RWPE2 (cell line): ENCODE measurements around the gene FRS3.

Experiments used
- ATAC-seq: fragments of 200-7000 bp; cut with Tn5 transposase; 3 replicates; pipeline ENCODE4 v1.9.1; 2021; ENCODE audit warnings: low read depth
- DNase-seq: peaks from one replicate; pipeline ENCODE4 v3.0.0-alpha.2; 2020; ENCODE audit warnings: low spot score
- H3K27ac ChIP-seq: fragments of 450-650 bp; 2 replicates; pipeline ENCODE4 v1.5.1; 2017; ENCODE audit warnings: mild to moderate bottlenecking; ENCODE audit not compliant: poor library complexity, severe bottlenecking
- H3K27me3 ChIP-seq: fragments of 250-450 bp; sonication (Bioruptor Pico); 2 replicates; pipeline ENCODE4 v1.5.1; 2021; ENCODE audit warnings: mild to moderate bottlenecking, moderate library complexity; ENCODE audit not compliant: insufficient read depth, poor library complexity, severe bottlenecking
- H3K36me3 ChIP-seq: fragments of 250-450 bp; sonication (Bioruptor Pico); 2 replicates; pipeline ENCODE4 v1.5.1; 2020; ENCODE audit warnings: low read depth, mild to moderate bottlenecking, moderate library complexity
- H3K4me1 ChIP-seq: fragments of 250-450 bp; sonication (Bioruptor Pico); 2 replicates; pipeline ENCODE4 v1.5.1; 2021; ENCODE audit warnings: mild to moderate bottlenecking, moderate library complexity; ENCODE audit not compliant: insufficient read depth, poor library complexity, severe bottlenecking
- H3K4me3 ChIP-seq: fragments of 250-450 bp; sonication (Bioruptor Pico); 2 replicates; pipeline ENCODE4 v1.5.1; 2021; ENCODE audit warnings: mild to moderate bottlenecking, moderate library complexity; ENCODE audit not compliant: severe bottlenecking
- H3K9me3 ChIP-seq: fragments of 250-450 bp; sonication (Bioruptor Pico); 2 replicates; pipeline ENCODE4 v1.5.1; 2021; ENCODE audit warnings: mild to moderate bottlenecking, moderate library complexity; ENCODE audit not compliant: severe bottlenecking
- CTCF ChIP-seq: fragments of 450-650 bp; IDR thresholded peaks from one replicate; pipeline ENCODE4 v1.5.1; 2017; ENCODE audit warnings: mild to moderate bottlenecking, moderate library complexity; ENCODE audit not compliant: poor library complexity, severe bottlenecking

The FRS3 gene

DNA sequence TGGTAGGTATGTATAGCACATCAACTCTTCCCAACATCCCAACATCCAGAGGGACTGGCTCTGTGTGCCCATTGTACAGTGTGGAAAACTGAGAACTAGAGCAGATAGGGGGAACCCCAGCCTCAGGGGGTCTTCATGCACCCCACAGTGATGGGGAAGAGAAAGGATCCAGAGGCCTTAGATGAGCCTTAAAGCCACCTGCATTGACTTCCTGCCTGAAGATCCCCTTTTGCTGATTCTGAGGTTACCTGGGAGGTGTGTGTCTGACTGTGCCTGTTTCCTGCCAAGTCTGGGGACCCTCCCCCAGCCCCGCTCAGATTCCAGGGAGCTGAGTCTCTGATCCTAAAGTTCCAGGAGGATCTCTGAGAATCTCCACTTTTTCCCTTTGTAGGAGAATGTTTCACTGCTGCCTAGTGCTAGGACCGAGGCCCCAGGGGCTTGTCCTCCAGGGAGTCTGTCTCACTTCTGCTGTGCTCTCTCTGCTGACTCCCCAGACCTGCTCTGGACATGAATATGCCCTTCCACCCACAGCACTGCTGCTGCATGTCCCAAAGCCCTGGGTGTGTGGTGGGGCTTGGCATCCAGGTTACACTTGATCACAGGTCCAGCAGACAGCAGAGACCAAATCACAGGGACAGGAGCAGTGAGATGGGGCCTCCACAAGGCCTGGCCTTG lies 19.7 kb downstream of the FRS3 start:
- Histone ChIP-seq H3K4me3 (no peak overlapping the region), H3K36me3 (no peaks in the 10 kb centered on the region), H3K27me3 (no peaks in the 10 kb centered on the region), H3K4me1 (no peaks in the 10 kb centered on the region), H3K9me3 (no peaks in the 10 kb centered on the region), H3K27ac (no peak overlapping the region)
- DNase-seq (no peak), ATAC-seq (peak; percentile 47; the same call in 1 of the 3 replicates)
- TF ChIP-seq CTCF: no peak

DNA sequence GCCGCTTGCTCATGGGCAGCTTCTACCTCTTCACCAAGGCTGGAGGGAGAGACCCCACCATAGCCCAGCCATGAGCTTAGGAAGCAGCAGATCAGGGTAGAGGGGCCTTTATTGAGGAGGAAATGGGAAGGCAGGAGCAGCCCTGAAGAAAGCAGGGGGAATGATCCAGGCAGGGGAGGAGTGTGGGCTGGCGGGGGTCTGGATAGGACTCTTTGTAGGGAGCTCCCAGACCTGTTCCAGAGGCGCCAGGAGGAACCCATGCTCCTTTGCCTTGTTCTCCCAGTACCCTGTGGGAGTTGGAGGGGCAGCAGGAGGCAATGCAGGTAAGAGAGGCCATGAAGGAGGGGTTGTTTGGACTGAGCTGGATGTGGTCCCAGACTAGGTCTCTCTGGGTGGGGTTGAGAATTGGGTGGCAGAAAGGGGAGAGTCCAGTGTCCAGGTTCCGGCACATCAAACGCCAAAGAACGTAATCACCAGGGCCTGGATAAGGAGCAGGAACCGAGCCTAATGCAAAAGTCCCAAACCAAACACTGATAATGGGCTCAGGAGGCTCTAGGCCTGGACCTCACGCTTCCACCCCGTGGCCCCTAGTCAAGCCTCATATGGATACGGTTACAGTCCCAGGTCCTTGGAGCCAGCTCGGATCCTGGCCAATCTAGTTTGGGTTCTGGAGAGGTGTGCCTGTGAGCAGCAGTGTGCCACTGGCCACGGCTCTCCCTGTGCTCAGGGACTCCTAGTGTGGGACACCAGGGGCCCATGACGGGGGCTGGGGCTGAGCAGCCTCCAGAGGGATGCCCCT lies 20.4 kb downstream of the FRS3 start:
- ATAC-seq: no peak
- Histone ChIP-seq H3K36me3 (no peaks in the 10 kb centered on the region), H3K4me3 (no peak overlapping the region), H3K4me1 (no peaks in the 10 kb centered on the region), H3K9me3 (no peaks in the 10 kb centered on the region), H3K27me3 (no peaks in the 10 kb centered on the region), H3K27ac (no peak overlapping the region)
- TF ChIP-seq CTCF: no peak
- DNase-seq: no peak

DNA sequence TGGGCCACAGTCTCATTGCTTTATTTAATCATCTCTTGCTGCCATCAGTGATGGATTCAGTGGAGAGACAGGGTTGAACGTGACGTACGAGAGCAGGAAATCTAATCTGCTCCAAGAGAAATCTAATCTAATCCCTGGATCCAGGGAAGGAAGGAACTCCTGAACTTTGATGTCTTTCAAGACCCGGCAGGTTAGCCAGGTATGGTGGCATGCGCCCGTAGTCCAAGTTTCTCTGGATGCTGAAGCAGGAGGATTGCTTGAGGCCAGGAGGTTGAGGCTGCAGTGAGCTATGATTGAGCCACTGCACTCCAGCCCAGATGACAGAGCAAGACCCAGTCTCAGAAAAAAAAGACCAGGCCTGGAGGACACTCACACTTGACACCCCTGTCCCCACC lies 21.1 kb downstream of the FRS3 start:
- Histone ChIP-seq H3K4me3 (no peak overlapping the region), H3K36me3 (no peaks in the 10 kb centered on the region), H3K9me3 (no peaks in the 10 kb centered on the region), H3K4me1 (no peaks in the 10 kb centered on the region), H3K27me3 (no peaks in the 10 kb centered on the region), H3K27ac (no peak overlapping the region)
- no peak for TF ChIP-seq CTCF
- ATAC-seq: no peak
- DNase-seq: no peak

GRCh38 chr6:41757931-41758640 lies 21.6 kb downstream of the FRS3 start:
- ATAC-seq (no peak), DNase-seq (no peak)
- TF ChIP-seq CTCF: no peak
- no peaks in the 10 kb centered on the region for H3K4me1 ChIP-seq
- H3K27ac ChIP-seq: no peak overlapping the region
- no peaks in the 10 kb centered on the region for H3K36me3 ChIP-seq
- H3K4me3 ChIP-seq: no peak overlapping the region
- no peaks in the 10 kb centered on the region for H3K27me3 ChIP-seq
- H3K9me3 ChIP-seq: no peaks in the 10 kb centered on the region
